ENCODE results near the gene TARP.

TARP gene

GRCh38 chr7:38292442-38292841 is 19.0 kb upstream of the TARP start:
- Histone ChIP-seq H2AFZ (ENCODE audit: low read depth, low read length) (no peak overlapping the region), H3K79me2 (replicated peaks; ENCODE audit: insufficient read depth, low read length) (no peaks in the 10 kb centered on the region), H3K4me2 (ENCODE audit: low read length) (no peak overlapping the region), H3K4me3 (ENCODE audit: low read length) (no peak overlapping the region), H3K9ac (ENCODE audit: low read length) (no peak overlapping the region), H4K20me1 (ENCODE audit: insufficient read depth) (no peaks in the 10 kb centered on the region), H3K36me3 (ENCODE audit: insufficient read depth, low read length) (no peaks in the 10 kb centered on the region), H3K9me3 (ENCODE audit: low read length) (no peaks in the 10 kb centered on the region), H3K9me2 (ENCODE audit: insufficient read depth, low read length) (no peaks in the 10 kb centered on the region), H3K27ac (ENCODE audit: low read length) (no peak overlapping the region), H3F3A (ENCODE audit: insufficient read depth, low read length, poor library complexity, severe bottlenecking) (no peaks in the 10 kb centered on the region), H3K27me3 (ENCODE audit: insufficient read depth, low read depth, low read length) (no peaks in the 10 kb centered on the region)
- TF ChIP-seq CTCF (IDR thresholded peaks at IDR 0.05; ENCODE audit: poor library complexity, severe bottlenecking) (no peak), POLR2AphosphoS5 (IDR thresholded peaks at IDR 0.05) (no peak), MXI1 (conservative IDR thresholded peaks at IDR 0.05; ENCODE audit: poor library complexity, severe bottlenecking) (no peak), EP300 (conservative IDR thresholded peaks at IDR 0.05; ENCODE audit: poor library complexity, severe bottlenecking) (no peak)

DNA sequence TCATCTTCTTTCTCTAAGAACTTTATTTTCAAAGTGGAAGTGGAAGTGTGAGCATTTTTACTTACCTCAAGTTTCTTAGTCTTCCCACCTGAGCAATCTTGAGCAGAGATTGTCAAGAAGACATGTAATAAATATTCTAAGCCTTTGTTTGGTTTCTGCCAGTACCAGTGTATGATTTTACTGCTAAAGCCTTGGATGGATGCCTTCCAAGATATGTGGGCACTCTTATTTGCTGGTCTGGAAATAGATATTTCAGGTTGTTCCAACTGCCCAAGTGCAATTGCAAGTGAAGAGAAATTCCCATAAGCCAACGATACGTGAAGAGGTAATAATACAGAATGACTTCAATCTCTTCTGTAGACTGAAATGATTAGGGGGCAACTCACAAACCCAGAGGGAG is 18.2 kb upstream of the TARP start:
- Histone ChIP-seq H4K20me1 (ENCODE audit: insufficient read depth) (no peaks in the 10 kb centered on the region), H3K9me2 (ENCODE audit: insufficient read depth, low read length) (no peaks in the 10 kb centered on the region), H2AFZ (ENCODE audit: low read depth, low read length) (no peak overlapping the region), H3K36me3 (ENCODE audit: insufficient read depth, low read length) (no peaks in the 10 kb centered on the region), H3K27ac (ENCODE audit: low read length) (no peak overlapping the region), H3F3A (ENCODE audit: insufficient read depth, low read length, poor library complexity, severe bottlenecking) (no peaks in the 10 kb centered on the region), H3K79me2 (replicated peaks; ENCODE audit: insufficient read depth, low read length) (no peaks in the 10 kb centered on the region), H3K9me3 (ENCODE audit: low read length) (no peaks in the 10 kb centered on the region), H3K9ac (ENCODE audit: low read length) (no peak overlapping the region), H3K4me2 (ENCODE audit: low read length) (no peak overlapping the region), H3K27me3 (ENCODE audit: insufficient read depth, low read depth, low read length) (no peaks in the 10 kb centered on the region), H3K4me3 (ENCODE audit: low read length) (no peak overlapping the region)
- TF ChIP-seq EZH2 (IDR thresholded peaks at IDR 0.05; ENCODE audit: borderline replicate concordance, insufficient read depth, low read length, poor library complexity, severe bottlenecking) (no peak), SMC3 (conservative IDR thresholded peaks at IDR 0.05; ENCODE audit: poor library complexity) (no peak), RAD21 (conservative IDR thresholded peaks at IDR 0.05) (no peak), MXI1 (conservative IDR thresholded peaks at IDR 0.05; ENCODE audit: poor library complexity, severe bottlenecking) (no peak), TAF1 (IDR thresholded peaks at IDR 0.05; ENCODE audit: low read depth) (no peak), POLR2AphosphoS5 (IDR thresholded peaks at IDR 0.05) (no peak), EP300 (conservative IDR thresholded peaks at IDR 0.05; ENCODE audit: poor library complexity, severe bottlenecking) (no peak), CTCF (IDR thresholded peaks at IDR 0.05; ENCODE audit: poor library complexity, severe bottlenecking) (no peak), REST (IDR thresholded peaks at IDR 0.05; ENCODE audit: borderline replicate concordance) (no peak)

All from neural cell (in vitro differentiated cells).